GM12864 (cell line): ENCODE data around the gene AFAP1.

Experiments
- DNase-seq: peaks from one replicate; pipeline ENCODE4 v3.0.0-alpha.2; 2011; ENCODE audit warnings: low read depth
- H3K4me3 ChIP-seq: 2 replicates; pipeline ENCODE4 v1.5.1; 2011; ENCODE audit warnings: mild to moderate bottlenecking, low read depth, low read length, control low read depth
- CTCF ChIP-seq: IDR thresholded peaks from 2 replicates; pipeline ENCODE4 v1.5.1; 2011; ENCODE audit warnings: low read depth, mild to moderate bottlenecking, moderate library complexity, low read length, control low read depth, inconsistent platforms; ENCODE audit errors: missing control alignments

The AFAP1 gene

GRCh38 chr4:7968262-7968896 is 28.7 kb upstream of the AFAP1 start:
- no peak overlapping the region for H3K4me3 ChIP-seq
- TF ChIP-seq CTCF, result no peak
- no peak for DNase-seq

GRCh38 chr4:7967501-7968261 is 28.0 kb upstream of the AFAP1 start:
- no peak for TF ChIP-seq CTCF
- H3K4me3 ChIP-seq, result no peak overlapping the region
- no peak for DNase-seq

GRCh38 chr4:7967063-7967440 is 27.4 kb upstream of the AFAP1 start:
- TF ChIP-seq CTCF, result no peak
- no peak for DNase-seq
- H3K4me3 ChIP-seq, result no peak overlapping the region

GRCh38 chr4:7966281-7967062 is 26.8 kb upstream of the AFAP1 start:
- DNase-seq, result no peak
- no peak overlapping the region for H3K4me3 ChIP-seq
- TF ChIP-seq CTCF, result no peak

- no peak for DNase-seq
- no peak overlapping the region for H3K4me3 ChIP-seq
- TF ChIP-seq CTCF, result no peak
These were observed 25.4 kb upstream of the AFAP1 start for GRCh38 chr4:7964890-7965662.

DNA sequence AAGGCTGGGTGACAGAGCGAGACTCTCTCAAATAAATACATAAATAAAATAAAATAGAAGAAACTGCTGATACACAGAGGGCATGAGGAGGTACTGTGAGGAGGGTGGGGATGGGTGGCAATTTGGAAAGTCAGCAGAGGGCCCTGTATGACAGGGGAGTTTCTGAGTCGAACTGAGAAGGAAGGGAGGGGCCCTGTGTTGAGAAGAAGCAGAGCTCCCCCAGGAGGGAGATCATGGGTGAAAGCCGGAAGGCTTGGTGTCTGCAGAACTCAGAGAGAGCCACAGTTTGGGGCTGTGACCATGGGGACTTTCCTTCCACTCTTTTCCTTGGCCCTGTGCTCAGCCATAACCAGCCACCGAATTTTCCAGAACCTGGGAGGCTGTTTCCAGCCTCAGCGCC is 24.8 kb upstream of the AFAP1 start:
- H3K4me3 ChIP-seq, result no peak overlapping the region
- peak; percentile 33 for TF ChIP-seq CTCF
- DNase-seq, result no peak
